HepG2 (cell line): ENCODE results near the gene RPUSD4. TPM values are rescaled to one million over a fixed set of nuclear protein-coding genes. Genes with fewer than 3 reads are reported as not detected.

Experiments used
- ATAC-seq: fragments of 200-7000 bp; cut with Tn5 transposase; 3 replicates; pipeline ENCODE4 v1.9.1; 2020; ENCODE audit warnings: mild to moderate bottlenecking, moderate library complexity
- BruUV-seq: library from RNA; stranded (reverse); fragments of 400-500 nt; replicated peaks from 2 replicates; lab custom pipeline; 2021; lab: Mats Ljungman, UMichigan
- CTCF ChIA-PET: fragments of 300-600 bp; formaldehyde crosslinking; extraction: SDS; loops from one replicate; lab custom pipeline; 2021; ENCODE audit warnings: low total read pairs, inconsistent platforms, low intra/inter-chr PET ratio; lab: Yijun Ruan, JAX
- POLR2A ChIA-PET: fragments of 350-600 bp; sonication (Branson Sonifier 250); formaldehyde crosslinking; loops from one replicate; lab custom pipeline; 2020; ENCODE audit warnings: antibody characterized with exemption, inconsistent platforms; lab: Yijun Ruan, JAX
- DNase-seq: peaks from one replicate; pipeline ENCODE4 v3.0.0-alpha.2; 2015; ENCODE audit warnings: low spot score
- FAIRE-seq: peaks from 3 replicates; lab custom pipeline; 2011; peaks lifted over from hg19 to GRCh38; lab: Jason Lieb, UNC
- H2AFZ ChIP-seq: one replicate; pipeline ENCODE4 v1.6.1; 2011; ENCODE audit warnings: low read length, inconsistent platforms
- H3K27ac ChIP-seq: fragments of 300-600 bp; 3 replicates; pipeline ENCODE4 v1.8.0; 2011; ENCODE audit warnings: mixed run types, mild to moderate bottlenecking, mixed read lengths, low read length, inconsistent platforms; ENCODE audit not compliant: insufficient read depth; ENCODE audit errors: extremely low read length
- H3K27me3 ChIP-seq, 2 experiments: fragments of 200-600 bp in 1 of 2; 2 replicates in 1 of 2; 3 replicates in 1 of 2; pipeline versions ENCODE4 v1.6.0 to v1.8.0; 2011; ENCODE audit warnings: low read length in 2 of 2, mild to moderate bottlenecking in 2 of 2, moderate library complexity in 2 of 2, inconsistent platforms in 1 of 2; ENCODE audit not compliant: insufficient read depth in 2 of 2, control insufficient read depth in 1 of 2
- H3K36me3 ChIP-seq, 2 experiments: fragments of 200-600 bp in 1 of 2; replicated peaks in 1 of 2; 2 replicates in 1 of 2; 3 replicates in 1 of 2; pipeline versions ENCODE4 v1.5.1 to v1.8.0; 2011; ENCODE audit warnings: low read length in 2 of 2, inconsistent platforms in 1 of 2; ENCODE audit not compliant: insufficient read depth in 2 of 2, control insufficient read depth in 1 of 2
- H3K4me1 ChIP-seq: 2 replicates; pipeline ENCODE4 v1.5.1; 2012; ENCODE audit warnings: low read length, inconsistent platforms; ENCODE audit not compliant: insufficient read depth
- H3K4me2 ChIP-seq: 2 replicates; pipeline ENCODE4 v1.6.0; 2011; ENCODE audit warnings: low read depth, low read length, inconsistent platforms
- H3K4me3 ChIP-seq, 3 experiments: fragments of 200-600 bp in 1 of 3; sonication (generic), shearing (Covaris generic) in 1 of 3; replicated peaks in 1 of 3; 2 replicates each; pipeline ENCODE4 v1.5.1; 2011 to 2016; ENCODE audit warnings: low read length in 3 of 3, inconsistent platforms in 2 of 3, low read depth in 2 of 3, mild to moderate bottlenecking in 2 of 3, control low read depth in 1 of 3, mixed read lengths in 1 of 3; ENCODE audit not compliant: insufficient read depth in 1 of 3
- H3K79me2 ChIP-seq: one replicate; pipeline ENCODE4 v1.6.1; 2011; ENCODE audit warnings: low read length, inconsistent platforms; ENCODE audit not compliant: insufficient read depth
- H3K9ac ChIP-seq: 2 replicates; pipeline ENCODE4 v1.6.0; 2011; ENCODE audit warnings: mild to moderate bottlenecking, low read depth, low read length, inconsistent platforms; ENCODE audit not compliant: insufficient read depth
- H3K9me3 ChIP-seq: 2 replicates; pipeline ENCODE4 v1.5.1; 2012; ENCODE audit warnings: mild to moderate bottlenecking, low read length
- H4K20me1 ChIP-seq: 2 replicates; pipeline ENCODE4 v1.6.0; 2011; ENCODE audit warnings: inconsistent platforms, mild to moderate bottlenecking, low read length, moderate library complexity; ENCODE audit not compliant: insufficient read depth
- NFE2L2 ChIP-seq: fragments of 150-350 bp; IDR thresholded peaks from 2 replicates; pipeline ENCODE4 v1.6.1; 2014; ENCODE audit warnings: low read length
- NFIB ChIP-seq: sonication (generic); formaldehyde crosslinking; IDR thresholded peaks from 2 replicates; pipeline ENCODE4 v1.9.0; 2021; ENCODE audit warnings: missing genetic modification reagents, mild to moderate bottlenecking, borderline replicate concordance
- ZNF207 ChIP-seq: fragments of 450-650 bp; IDR thresholded peaks from 2 replicates; pipeline ENCODE4 v1.6.1; 2016; ENCODE audit warnings: antibody characterized with exemption, borderline replicate concordance
- ZNF687 ChIP-seq: sonication (generic); formaldehyde crosslinking; IDR thresholded peaks from 2 replicates; pipeline ENCODE4 v1.5.1; 2020; ENCODE audit warnings: mild to moderate bottlenecking, missing genetic modification reagents, moderate library complexity
- WGBS: methylation state at CpG from one replicate; pipeline ENCODE4 v1.1.6; 2017; ENCODE audit warnings: low lambda C conversion rate; 5-methylcytosine and 5-hydroxymethylcytosine counted together
- in situ Hi-C: cut with HindIII; loops from 2 replicates; pipeline ENCODE4 v1.10.0; 2017; ENCODE audit warnings: low pct_unique_long_range_greater_than_20kb; ENCODE audit not compliant: extremely low pct_ligation_motif_present
- intact Hi-C: fragments of 100-400 bp; cut with micrococcal nuclease; formaldehyde crosslinking; loops from one replicate; pipeline ENCODE4 v1.10.0; 2022; ENCODE audit not compliant: unreplicated experiment
- polyA plus RNA-seq, 8 experiments: library from polyadenylated mRNA; depleted of rRNA in 3 of 8; stranded (reverse) in 7 of 8; unstranded in 1 of 8; fragments of >200 nt; fragmentation: Illumina TruSeq in 4 of 8; extraction: Trizol in 4 of 8; gene quantifications; 2 replicates each; pipeline versions ENCODE4 v1.2.1 to v1.2.3, GENCODE V29; 2011 to 2016; ENCODE audit warnings: low read depth in 4 of 8, missing spikeins in 1 of 8, mixed read lengths in 1 of 8; ENCODE audit not compliant: insufficient read depth in 1 of 8
- total RNA-seq, 5 experiments: library from RNA; depleted of rRNA; stranded (reverse); fragments of >200 nt; fragmentation: Illumina TruSeq; extraction: Trizol; gene quantifications; 2 replicates each; pipeline ENCODE4 v1.2.3, GENCODE V29; 2016; ENCODE audit warnings: low read depth in 1 of 5
- TF ChIP-seq, protein P1 (sequence below): sonication (generic); formaldehyde crosslinking; IDR thresholded peaks from 2 replicates; pipeline ENCODE4 v1.5.0; 2020; ENCODE audit warnings: mild to moderate bottlenecking, missing genetic modification reagents

Gene RPUSD4
- total and polyA plus RNA-seq, 2 of the 13 experiments (the other 11 are each of a cell fraction or from before 2014, with no cell fraction given): 45.0 to 52.9 TPM

DNA sequence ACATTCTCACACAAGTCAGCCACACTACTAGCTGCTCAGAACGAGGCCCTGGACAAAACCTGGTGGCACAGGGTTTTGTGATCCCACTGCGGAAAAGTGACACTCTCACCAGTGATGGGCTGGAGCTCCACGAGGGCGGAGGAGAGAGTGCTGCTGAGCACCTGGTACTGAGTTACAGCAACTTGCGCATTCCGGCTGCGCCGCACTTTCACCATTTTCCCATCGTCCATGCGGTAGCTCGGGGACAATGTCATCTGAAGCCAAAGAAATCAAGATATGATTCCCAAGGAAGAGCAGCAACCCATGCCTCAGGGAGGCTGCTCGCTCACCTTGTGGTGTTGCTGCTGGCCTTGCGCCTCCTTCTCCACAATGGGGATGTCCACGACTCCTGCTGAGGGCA is 6.1 kb downstream of the RPUSD4 start (continued):
- TF ChIP-seq ZNF687 (no peak), ZNF207 (no peak)
- TF ChIP-seq, all 625 proteins: peak for 0

DNA sequence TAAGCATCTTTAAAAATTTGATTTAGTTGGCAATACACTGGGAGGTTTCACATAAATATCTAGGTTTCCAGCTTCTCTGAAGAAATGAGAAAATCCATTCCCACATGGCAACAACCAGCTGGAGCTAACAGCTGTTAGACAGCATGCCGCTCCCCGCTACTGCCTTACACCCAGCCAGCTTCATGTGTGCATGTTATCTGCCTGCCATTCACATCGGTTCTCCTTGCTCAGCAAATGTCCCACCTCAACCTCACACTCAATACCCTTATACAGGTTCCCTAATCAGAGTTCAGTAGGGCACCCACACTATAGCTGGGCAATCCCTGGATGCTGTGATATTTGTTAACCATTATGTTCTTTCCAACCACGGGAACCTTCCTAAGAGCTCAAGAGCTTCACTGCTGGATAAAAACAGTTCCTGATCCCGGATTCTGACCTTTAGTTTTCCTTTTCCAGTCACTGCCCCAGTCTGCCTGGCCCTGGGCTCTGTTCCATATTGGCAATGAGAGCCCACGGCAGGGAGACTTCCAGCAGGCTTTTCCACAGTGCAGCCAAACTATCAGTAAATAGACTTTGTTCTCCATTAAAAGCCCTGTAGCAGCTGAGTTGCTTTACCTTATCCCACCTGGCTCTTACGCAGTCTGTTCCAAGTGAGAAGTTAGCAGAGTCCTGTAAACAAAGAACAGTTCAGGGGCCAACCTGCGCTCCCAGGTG is 8.6 kb downstream of the RPUSD4 start:
- BruUV-seq: no TSS peak
- H3K4me1 ChIP-seq: peaks cover 14% of the 10 kb centered on the region; the same call in 1 of the 2 replicates
- H4K20me1 ChIP-seq: no peaks in the 10 kb centered on the region
- no peak; the same call in 2 of the 3 replicates for ATAC-seq
- no peak overlapping the region for H3K4me2 ChIP-seq
- ChIA-PET POLR2A (interaction anchor here (1.2 kb wide), 1 partner anchor 10 kb away, joined by 3 read pairs; no protein-coding TSS in a partner anchor), CTCF (no interaction called here)
- no peak overlapping the region for H3K4me3 ChIP-seq
- no peaks in the 10 kb centered on the region for H3K79me2 ChIP-seq
- H3K9ac ChIP-seq: no peak overlapping the region
- TF ChIP-seq NFE2L2 (no peak), NFIB (CRISPR knock-in tag) (no peak)
- TF ChIP-seq, protein P1, sequence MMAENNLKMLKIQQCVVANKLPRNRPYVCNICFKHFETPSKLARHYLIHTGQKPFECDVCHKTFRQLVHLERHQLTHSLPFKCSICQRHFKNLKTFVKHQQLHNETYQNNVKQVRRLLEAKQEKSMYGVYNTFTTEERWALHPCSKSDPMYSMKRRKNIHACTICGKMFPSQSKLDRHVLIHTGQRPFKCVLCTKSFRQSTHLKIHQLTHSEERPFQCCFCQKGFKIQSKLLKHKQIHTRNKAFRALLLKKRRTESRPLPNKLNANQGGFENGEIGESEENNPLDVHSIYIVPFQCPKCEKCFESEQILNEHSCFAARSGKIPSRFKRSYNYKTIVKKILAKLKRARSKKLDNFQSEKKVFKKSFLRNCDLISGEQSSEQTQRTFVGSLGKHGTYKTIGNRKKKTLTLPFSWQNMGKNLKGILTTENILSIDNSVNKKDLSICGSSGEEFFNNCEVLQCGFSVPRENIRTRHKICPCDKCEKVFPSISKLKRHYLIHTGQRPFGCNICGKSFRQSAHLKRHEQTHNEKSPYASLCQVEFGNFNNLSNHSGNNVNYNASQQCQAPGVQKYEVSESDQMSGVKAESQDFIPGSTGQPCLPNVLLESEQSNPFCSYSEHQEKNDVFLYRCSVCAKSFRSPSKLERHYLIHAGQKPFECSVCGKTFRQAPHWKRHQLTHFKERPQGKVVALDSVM (CRISPR knock-in tag): no peak
- no peak overlapping the region for H2AFZ ChIP-seq
- H3K9me3 ChIP-seq: no peaks in the 10 kb centered on the region
- no peak for FAIRE-seq
- intact Hi-C loops: no loop called here
- no peak for DNase-seq
- peaks cover 33 to 86% of the 10 kb centered on the region in 2 experiments for H3K36me3 ChIP-seq
- no peaks in the 10 kb centered on the region for H3K27me3 ChIP-seq
- in situ Hi-C loops: loop anchor here (25.0 kb wide), 1 partner anchor 566 kb away; the partner anchor contains the start of gene CHEK1
- no peak overlapping the region for H3K27ac ChIP-seq
- 83% methylated on average over 7 of the region's 8 CpGs for WGBS
